NCI-H2107 treated with DMSO at 0.1 percent for 48 hours (cell line): ENCODE results near the gene CLEC2D.
A peak's percentile ranks its signal among the peaks of the same experiment; 100 is the strongest.
"Not testable (repeated sequence)": the region's sequence is repeated elsewhere in the genome, so short reads cannot be mapped to it uniquely, and the experiment has no call there.

Source experiments
- DNase-seq: peaks from one replicate; lab custom pipeline; 2025; ENCODE audit not compliant: unreplicated experiment; lab: John Stamatoyannopoulos, UW

The CLEC2D gene

DNA sequence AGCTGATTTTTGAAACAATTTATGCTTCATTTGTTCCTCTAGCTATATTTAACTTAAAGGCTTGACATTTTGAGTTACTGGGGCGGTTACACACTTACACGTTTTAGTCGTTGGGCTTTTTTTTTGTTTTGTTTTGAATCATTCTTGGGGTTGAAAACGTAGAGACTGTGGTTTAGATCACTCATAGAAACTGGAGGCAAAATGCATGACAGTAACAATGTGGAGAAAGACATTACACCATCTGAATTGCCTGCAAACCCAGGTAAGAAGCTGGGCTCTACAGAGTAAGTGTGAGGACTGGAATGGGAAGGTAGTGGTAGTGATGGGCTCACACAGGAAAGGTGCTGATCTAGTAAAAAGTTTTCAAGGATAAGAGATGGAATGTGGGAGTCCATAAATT is at the start of gene CLEC2D:
TSS of gene CLEC2D (plus strand) at position 180 of the 400 bp plus-strand sequence. CDS start at position 202, 22 bp downstream.
- no peak for DNase-seq

DNA sequence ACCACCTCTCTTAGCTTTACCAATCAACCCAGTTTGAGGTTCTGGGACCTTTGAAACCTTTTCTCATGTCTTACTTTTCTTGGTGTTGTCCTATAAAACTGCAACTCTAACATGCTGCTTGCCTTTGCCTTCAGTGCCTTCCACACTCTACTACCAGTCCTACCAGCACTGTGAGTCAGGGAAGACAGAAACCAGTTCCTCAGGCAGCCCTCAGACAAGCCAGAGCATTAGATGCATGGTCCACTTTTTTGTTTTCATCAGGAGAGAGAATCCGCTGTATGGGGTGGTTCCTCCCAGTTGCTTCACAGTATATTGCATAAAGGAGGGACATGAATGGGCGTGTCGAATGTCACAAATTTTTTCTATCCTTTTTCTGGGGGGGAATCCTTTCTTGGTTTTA is 44.5 kb upstream of the CLEC2D start:
- no peak for DNase-seq

- no peak for DNase-seq
Observed at GRCh38 chr12:9626291-9626690, 43.2 kb upstream of the CLEC2D start.

DNA sequence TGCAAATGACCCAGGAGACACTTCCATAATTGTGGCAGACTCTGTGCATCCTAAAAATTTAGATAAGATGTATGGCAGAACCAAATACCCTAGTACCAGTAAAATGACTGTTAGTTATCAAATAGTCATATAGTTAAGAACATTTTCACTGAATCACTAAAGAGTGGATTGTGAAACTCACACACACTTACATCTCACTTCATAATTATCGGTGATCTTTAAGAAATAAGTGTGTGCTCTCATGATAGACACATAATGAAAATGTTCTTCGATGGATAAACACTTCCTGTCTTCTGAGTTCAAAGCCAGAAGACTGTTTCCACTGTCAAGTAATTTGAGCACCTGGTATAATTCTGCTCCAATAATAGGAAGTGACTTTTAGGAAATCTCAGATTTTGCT is 42.7 kb upstream of the CLEC2D start:
- DNase-seq = no peak

DNA sequence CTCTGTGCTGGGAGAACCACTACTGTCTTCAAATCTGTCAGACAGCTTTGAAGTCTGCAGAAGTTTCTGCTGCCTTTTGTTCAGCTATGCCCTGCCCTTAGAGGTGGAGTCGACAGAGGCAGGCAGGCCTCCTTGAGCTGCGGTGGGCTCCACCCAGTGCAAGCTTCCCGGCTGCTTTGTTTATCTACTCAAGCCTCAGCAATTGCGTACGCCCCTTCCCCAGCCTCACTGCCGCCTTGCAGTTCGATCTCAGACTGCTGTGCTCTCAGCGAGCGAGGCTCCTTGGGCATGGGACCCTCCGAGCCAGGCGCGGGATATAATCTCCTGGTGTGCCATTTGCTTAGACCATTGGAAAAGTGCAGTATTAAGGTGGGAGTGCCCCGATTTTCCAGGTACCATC is 36.7 kb upstream of the CLEC2D start:
- DNase-seq = no peak

GRCh38 chr12:9634177-9634803 is 35.2 kb upstream of the CLEC2D start:
- peak; percentile 10 for DNase-seq

DNA sequence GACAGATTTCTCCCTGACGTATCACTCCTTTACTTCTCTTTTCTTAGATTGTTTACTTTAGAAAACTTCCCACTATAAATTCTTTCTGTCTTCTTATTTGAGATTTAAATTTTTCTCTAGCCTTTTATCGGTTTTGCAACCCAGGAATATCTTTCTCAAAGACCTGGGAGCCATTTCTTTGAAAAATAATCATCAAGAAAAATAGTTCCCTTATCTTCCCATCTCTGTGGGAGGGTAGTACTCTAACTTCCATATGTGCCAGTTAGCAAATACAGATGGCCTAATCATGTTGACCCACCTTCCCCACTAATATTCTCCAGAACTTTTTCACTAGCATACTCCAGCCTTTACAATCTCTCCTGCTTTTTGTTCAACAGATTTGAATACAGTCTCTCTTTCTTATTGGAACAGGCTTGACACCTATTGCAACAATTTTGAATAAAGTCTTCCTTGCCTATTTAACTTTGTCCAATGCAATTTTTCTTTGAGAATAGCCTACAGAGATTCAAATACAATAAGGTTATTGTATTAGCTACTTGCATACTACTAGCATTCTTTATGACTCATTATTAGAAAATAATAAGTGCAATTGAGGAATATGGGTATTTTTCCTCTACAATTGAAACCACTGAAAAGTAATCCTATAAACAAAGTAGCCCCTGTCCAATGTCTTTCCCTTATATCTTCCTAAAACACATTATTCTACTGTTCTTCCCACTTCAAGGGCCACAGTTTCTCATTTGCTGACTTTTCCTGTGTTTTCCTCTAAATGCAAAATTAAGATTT is 34.4 kb upstream of the CLEC2D start:
- DNase-seq = no peak

DNA sequence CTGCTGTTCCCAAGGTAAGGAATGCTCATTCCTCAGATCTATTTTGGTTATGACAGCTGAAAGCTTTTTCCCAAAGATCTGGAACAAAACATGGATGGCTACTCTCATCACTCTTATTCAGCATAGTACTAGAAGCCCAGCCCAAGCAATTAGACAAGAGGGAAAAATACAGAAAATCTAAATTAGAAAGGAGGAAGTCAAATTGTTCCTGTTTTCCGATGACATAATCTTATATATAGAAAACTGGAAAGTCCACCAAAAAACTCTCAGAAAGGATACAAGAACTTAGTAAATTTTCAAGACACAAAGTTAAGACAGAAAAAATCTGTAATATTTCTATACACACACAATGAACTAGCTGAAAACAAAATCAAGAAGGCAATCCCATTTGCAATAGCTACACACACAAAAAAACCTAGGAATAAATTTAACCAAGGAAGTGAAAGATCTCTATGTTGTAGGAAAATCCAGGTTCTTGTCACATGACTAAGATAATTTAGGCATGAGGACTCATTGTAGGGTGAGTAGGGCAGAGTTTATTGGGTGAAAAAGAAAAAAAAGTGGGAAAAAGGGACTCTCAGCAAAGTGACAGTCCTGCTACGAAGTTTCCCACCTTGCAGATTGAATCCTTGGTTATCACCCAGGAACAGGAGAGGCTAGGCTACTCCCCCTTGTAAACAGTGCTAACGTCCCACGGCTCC is 33.2 kb upstream of the CLEC2D start:
- no peak for DNase-seq

DNA sequence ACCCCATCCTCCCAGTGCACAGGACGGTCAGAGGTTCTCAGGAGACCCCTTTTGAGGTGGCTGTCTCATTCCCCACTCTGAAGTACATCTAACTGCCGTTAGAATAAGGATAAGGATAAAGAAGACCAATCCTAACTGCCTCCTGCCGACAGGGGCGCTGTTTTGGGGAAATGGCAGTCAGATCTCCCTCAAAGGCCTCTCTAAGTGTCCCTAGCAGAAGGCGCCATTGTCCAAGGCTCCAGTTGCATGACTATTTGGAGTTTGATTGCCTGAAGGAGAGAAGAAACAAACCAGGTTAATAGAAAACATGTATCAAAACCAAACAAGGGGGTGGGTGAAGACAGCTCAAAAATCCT is 32.7 kb upstream of the CLEC2D start:
- no peak for DNase-seq

GRCh38 chr12:9640024-9640423 is 29.5 kb upstream of the CLEC2D start:
- no peak for DNase-seq

GRCh38 chr12:9642606-9643265 is 26.8 kb upstream of the CLEC2D start:
- DNase-seq = no peak

GRCh38 chr12:9643266-9643660 is 26.2 kb upstream of the CLEC2D start:
- no peak for DNase-seq

DNA sequence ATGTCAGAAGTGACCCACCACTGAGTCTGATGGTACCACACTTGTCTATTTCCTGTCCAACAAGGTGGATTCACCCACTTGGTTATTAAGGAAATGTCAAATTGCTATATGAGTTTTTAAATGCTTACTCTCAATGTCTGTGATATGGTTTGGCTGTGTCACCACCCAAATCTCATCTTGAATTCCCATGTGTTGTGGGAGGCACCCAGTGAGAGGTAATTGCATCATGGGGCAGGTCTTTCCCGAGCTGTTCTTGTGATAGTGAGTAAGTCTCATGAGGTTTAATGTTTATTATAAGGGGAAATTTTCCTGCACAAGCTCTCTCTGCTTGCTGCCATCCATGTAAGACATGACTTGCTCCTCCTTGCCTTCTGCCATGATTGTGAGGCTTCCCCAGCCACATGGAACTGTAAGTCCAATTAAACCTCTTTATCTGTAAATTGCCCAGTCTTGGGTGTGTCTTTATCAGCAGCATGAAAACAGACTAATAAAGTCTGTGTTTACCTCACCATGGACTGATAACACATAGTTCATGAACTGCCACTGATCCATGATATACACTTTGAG is 24.4 kb upstream of the CLEC2D start:
- not testable (repeated sequence) for DNase-seq

- DNase-seq = no peak
Observed at GRCh38 chr12:9646794-9647781, 22.4 kb upstream of the CLEC2D start.

DNA sequence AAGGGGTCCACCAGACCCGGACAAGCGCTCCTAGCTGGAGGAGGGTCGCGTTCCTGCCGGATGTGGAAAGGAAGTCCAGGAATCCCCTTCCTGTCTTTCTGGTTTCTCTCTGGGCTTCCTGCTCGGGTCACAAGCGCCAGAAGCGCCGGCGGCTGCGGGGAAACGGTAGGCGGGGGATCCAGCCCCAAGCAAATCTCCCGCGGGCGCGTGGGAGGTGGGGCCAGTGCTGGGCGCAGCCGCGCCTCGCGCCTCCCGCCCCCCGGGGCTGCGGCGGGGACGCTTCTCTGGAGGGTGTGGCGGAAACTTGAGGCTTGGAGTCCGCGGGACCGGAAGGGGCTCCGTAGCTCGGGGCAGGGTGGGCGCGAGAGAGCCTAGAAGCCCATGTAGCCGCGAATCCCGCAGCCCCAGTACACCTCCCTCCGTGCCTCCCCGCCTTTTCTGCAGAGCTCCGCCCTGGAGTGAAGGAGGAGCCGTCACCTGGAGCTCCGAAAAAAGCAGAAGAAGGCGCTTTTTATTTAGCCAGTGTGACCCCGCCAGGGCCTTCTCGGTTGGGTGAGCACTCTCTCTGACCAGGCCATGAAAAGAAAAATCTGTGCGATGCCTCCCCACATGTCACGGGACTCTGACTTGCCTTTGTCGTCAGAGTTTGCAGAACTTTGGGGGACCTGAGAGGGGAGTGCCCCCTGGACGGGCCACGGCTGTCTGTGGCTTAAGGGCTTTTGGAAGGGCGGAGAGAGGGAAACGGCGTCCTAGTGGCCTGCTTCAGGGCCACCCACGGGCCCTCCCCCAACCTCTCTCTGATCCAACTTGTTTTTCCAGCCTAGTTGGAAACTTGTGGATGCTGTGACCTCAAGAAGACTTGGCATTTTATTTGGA is 21.4 kb upstream of the CLEC2D start:
- DNase-seq = peak; percentile 47

DNA sequence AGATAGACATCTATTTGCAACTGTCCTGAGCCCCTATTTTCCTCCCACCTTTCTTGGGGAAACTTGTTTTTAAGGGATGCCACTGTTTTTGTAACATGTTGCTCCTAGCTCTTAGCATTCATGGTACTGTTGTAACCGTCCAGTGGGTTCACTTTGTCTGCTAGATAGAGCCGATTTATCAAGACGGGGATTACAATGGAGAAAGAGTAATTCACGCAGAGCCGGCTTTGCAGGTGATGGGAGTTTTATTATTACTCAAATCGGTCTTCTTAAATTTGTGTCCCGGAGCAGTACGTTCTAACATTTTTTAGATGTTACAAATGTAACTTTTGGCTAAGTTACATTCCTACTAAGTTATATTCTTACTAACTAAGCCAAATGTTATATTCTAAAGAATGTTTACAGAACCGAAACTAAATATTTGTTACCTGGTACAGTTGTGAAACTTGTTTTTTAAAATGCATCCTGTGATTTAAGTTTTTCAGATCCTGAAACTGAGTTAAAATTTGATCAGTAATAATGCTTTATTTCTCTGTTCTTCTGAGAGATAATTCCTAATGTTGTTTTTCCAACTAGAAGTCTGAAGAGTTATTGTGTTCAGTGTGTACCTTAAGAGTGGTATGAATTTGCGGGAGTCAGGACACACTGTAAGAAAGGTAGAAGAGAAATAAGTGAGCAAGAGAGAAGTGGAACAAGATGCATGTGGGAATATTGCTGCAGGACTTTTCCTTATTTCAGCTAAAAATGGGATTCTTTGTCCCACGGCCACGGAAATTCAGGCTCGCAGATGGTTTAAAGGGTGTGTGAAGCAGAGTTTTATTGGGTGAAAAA is 20.6 kb upstream of the CLEC2D start:
- peak; percentile 66 for DNase-seq

GRCh38 chr12:9649532-9649940 is 20.0 kb upstream of the CLEC2D start:
- no peak for DNase-seq

DNA sequence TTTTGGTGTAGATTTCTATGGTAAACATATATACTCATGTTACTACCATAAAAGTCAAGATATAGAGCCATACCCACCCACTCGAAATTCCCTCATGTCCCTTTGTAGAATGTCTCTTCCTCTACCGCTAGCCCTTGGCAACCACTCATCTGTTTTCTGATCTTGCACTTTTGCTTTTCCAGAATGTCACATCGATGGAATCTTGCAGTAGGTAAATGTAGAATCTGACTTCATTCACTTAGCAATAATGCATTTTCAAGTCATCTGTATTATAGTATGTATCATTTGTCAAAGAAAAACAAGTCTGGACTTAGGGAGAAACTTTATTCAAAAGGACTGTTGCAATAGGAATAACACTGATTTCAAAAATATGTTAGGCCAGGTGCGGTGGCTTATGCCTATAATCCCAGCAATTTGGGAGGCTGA is 19.3 kb upstream of the CLEC2D start:
- DNase-seq = no peak
